ENCODE measurements around the gene DSCAM. TPM values are rescaled to one million over a fixed set of nuclear protein-coding genes. Genes with fewer than 3 reads are reported as not detected.

DSCAM gene
- total and polyA plus RNA-seq, 2 donors (not counting 1 experiment from before 2014, with no cell fraction given) = not detected

DNA sequence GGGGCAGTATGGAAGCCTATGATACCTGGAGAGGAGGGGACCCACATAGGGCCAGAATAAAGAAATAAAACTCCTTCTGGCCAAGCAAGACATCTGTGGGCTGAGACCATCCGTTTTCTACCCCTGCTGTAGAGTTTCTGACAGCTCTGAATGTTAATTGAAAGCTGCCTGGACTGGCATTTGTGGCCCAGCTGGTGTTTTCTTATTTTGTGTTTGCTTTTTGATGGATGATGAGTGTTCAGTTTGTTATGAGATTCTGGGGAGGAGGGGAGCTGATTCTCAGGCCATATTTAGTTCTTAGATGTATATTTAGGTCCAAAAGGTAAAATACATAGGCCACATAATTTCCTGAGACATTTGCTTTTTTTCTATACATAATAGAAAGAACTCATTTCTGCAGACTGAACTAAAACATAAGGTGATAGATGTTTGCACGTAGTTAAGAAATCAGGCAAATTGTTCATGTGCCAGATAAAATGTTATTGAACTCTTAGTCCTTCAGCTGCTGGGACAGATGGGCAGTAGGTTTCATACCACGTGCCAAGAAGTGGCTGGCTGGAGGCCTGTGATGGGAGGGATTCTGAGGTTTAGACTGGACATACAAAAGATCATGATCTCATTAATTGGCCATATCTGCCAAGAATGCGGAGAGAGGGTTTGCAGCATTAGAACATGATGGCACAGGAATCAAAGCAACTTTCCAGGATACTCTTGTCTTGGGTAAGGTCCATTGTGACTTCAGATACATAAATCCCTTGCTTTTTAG lies 54.1 kb downstream of the DSCAM start:
- no peak overlapping the region for H2AFZ ChIP-seq (ENCODE audit: insufficient read depth, low read depth, low read length, poor library complexity, severe bottlenecking)
- intact Hi-C loops (cut with micrococcal nuclease) = no loop called here
- Mint-ChIP-seq H3K27me3 (no peaks in the 10 kb centered on the region), H3K4me3 (no peak overlapping the region), H3K27ac (no peak overlapping the region), H3K9me3 (ENCODE audit: insufficient read depth) (peaks cover 3% of the 10 kb centered on the region), H3K4me1 (no peaks in the 10 kb centered on the region)
- H3K27ac ChIP-seq (ENCODE audit: low read length in 2 of 2) = no peak overlapping the region
- no peaks in the 10 kb centered on the region for H4K20me1 ChIP-seq (ENCODE audit: control insufficient read depth, insufficient read depth, low read length, poor library complexity, severe bottlenecking)
- WGBS (ENCODE audit: insufficient coverage) = 87% methylated on average over 4 of the region's 4 CpGs
- no peak overlapping the region for H3K9ac ChIP-seq (ENCODE audit: low read length)
- H3K4me1 ChIP-seq (ENCODE audit: control insufficient read depth in 2 of 2, insufficient read depth in 2 of 2, low read length in 2 of 2) = no peaks in the 10 kb centered on the region
- H3K36me3 ChIP-seq (replicated peaks in 1 of 2; ENCODE audit: control extremely low read depth in 1 of 2, control insufficient read depth in 1 of 2, extremely low read depth in 1 of 2, insufficient read depth in 2 of 2, low read length in 1 of 2) = no peaks in the 10 kb centered on the region
- no peak overlapping the region for H3K4me3 ChIP-seq (ENCODE audit: control extremely low read depth in 1 of 5, extremely low read depth in 1 of 5, insufficient read depth in 1 of 5, low read depth in 2 of 5, low read length in 4 of 5)
- H3K27me3 ChIP-seq (replicated peaks in 1 of 4; ENCODE audit: control extremely low read depth in 1 of 4, control insufficient read depth in 3 of 4, insufficient read depth in 4 of 4, low read length in 3 of 4) = no peaks in the 10 kb centered on the region
- H3K79me2 ChIP-seq (ENCODE audit: control insufficient read depth, insufficient read depth, low read length) = no peaks in the 10 kb centered on the region
- ChIA-PET POLR2A (no interaction called here), CTCF (no interaction called here)
- no peak for TF ChIP-seq EZH2 (IDR thresholded peaks at IDR 0.05; ENCODE audit: borderline replicate concordance, insufficient read depth, low read depth, low read length, poor library complexity, severe bottlenecking)
- TF ChIP-seq CTCF (IDR thresholded peaks at IDR 0.05) = no peak
- ATAC-seq (ENCODE audit: low read depth) (no peak), DNase-seq (no peak)
- H3K4me2 ChIP-seq (replicated peaks; ENCODE audit: low read depth, low read length, poor library complexity, severe bottlenecking) = no peak overlapping the region
- H3K9me3 ChIP-seq (ENCODE audit: control extremely low read depth in 1 of 3, control insufficient read depth in 2 of 3, insufficient read depth in 1 of 3, low read length in 2 of 3) = peaks cover 0 to 2% (median 0%) of the 10 kb centered on the region in 3 donors

DNA sequence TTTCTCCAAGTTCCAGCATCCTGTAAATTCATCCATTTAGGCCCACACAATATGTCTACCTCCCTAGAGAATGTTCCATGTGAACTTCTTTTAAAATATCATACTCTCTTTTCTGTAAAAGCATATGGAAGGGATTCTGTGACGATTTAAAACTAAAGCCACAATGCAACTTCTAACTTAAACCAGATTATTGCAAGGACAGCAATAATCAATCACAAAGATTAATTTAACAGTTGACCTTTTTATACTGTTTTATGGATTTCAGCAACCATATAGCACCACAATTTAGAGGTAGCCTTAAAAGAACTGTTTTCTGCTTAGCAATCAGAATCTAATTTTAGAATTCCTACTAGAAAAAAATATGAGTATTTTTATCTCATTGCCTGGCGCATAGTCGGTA lies 58.3 kb downstream of the DSCAM start:
- peaks cover 4% of the 10 kb centered on the region for H3K9me3 Mint-ChIP-seq (ENCODE audit: insufficient read depth)
- no peak overlapping the region for H3K27ac ChIP-seq (ENCODE audit: low read length in 2 of 2)
- no peak overlapping the region for H3K9ac ChIP-seq (ENCODE audit: low read length)
- no CpG with 5 or more reads among the region's 3 CpGs for WGBS (ENCODE audit: insufficient coverage)
- no peak overlapping the region for H3K27ac Mint-ChIP-seq
- intact Hi-C loops (cut with micrococcal nuclease) = no loop called here
- no peaks in the 10 kb centered on the region for H3K27me3 ChIP-seq (replicated peaks in 1 of 4; ENCODE audit: control extremely low read depth in 1 of 4, control insufficient read depth in 3 of 4, insufficient read depth in 4 of 4, low read length in 3 of 4)
- H3K4me1 ChIP-seq (ENCODE audit: control insufficient read depth in 2 of 2, insufficient read depth in 2 of 2, low read length in 2 of 2) = no peaks in the 10 kb centered on the region
- ChIA-PET CTCF (no interaction called here), POLR2A (no interaction called here)
- no peak for DNase-seq
- H4K20me1 ChIP-seq (ENCODE audit: control insufficient read depth, insufficient read depth, low read length, poor library complexity, severe bottlenecking) = no peaks in the 10 kb centered on the region
- peaks cover 0 to 2% (median 0%) of the 10 kb centered on the region in 3 donors for H3K9me3 ChIP-seq (ENCODE audit: control extremely low read depth in 1 of 3, control insufficient read depth in 2 of 3, insufficient read depth in 1 of 3, low read length in 2 of 3)
- H3K36me3 ChIP-seq (replicated peaks in 1 of 2; ENCODE audit: control extremely low read depth in 1 of 2, control insufficient read depth in 1 of 2, extremely low read depth in 1 of 2, insufficient read depth in 2 of 2, low read length in 1 of 2) = no peaks in the 10 kb centered on the region
- H3K79me2 ChIP-seq (ENCODE audit: control insufficient read depth, insufficient read depth, low read length) = no peaks in the 10 kb centered on the region
- H3K4me3 Mint-ChIP-seq = no peak overlapping the region
- H3K4me2 ChIP-seq (replicated peaks; ENCODE audit: low read depth, low read length, poor library complexity, severe bottlenecking) = no peak overlapping the region
- H2AFZ ChIP-seq (ENCODE audit: insufficient read depth, low read depth, low read length, poor library complexity, severe bottlenecking) = no peak overlapping the region
- no peaks in the 10 kb centered on the region for H3K4me1 Mint-ChIP-seq
- H3K4me3 ChIP-seq (ENCODE audit: control extremely low read depth in 1 of 5, extremely low read depth in 1 of 5, insufficient read depth in 1 of 5, low read depth in 2 of 5, low read length in 4 of 5) = no peak overlapping the region
- TF ChIP-seq EZH2 (IDR thresholded peaks at IDR 0.05; ENCODE audit: borderline replicate concordance, insufficient read depth, low read depth, low read length, poor library complexity, severe bottlenecking) (no peak), CTCF (IDR thresholded peaks at IDR 0.05) (no peak)
- no peak for ATAC-seq (ENCODE audit: low read depth)
- no peaks in the 10 kb centered on the region for H3K27me3 Mint-ChIP-seq
